Measurements from ENCODE around the gene CCDC33. TPM values are rescaled to one million over a fixed set of nuclear protein-coding genes. Genes with fewer than 3 reads are reported as not detected.

Gene CCDC33
- total RNA-seq, result not detected in 2 replicates

GRCh38 chr15:74235962-74236361 is at the start of gene CCDC33:
CCDC33 (plus strand) TSS chr15:74236326; CDS start chr15:74236720, 394 bp downstream.
- H3K36me3 Mint-ChIP-seq (ENCODE audit: low read depth), result no peaks in the 10 kb centered on the region
- H3K9me3 Mint-ChIP-seq, result no peaks in the 10 kb centered on the region
- H3K4me3 Mint-ChIP-seq, result no peak within 1 kb of the TSS
- DNase-seq, result no peak
- intact Hi-C loops (cut with micrococcal nuclease), result no loop called here
- peaks cover 7% of the 10 kb centered on the region for H3K27me3 Mint-ChIP-seq
- H3K4me1 Mint-ChIP-seq, result no peaks in the 10 kb centered on the region
- H3K27ac Mint-ChIP-seq, result no peak within 1 kb of the TSS

GRCh38 chr15:74188216-74188615 is 47.9 kb upstream of the CCDC33 start:
- intact Hi-C loops (cut with micrococcal nuclease), result no loop called here
- Mint-ChIP-seq H3K27ac (no peak overlapping the region), H3K36me3 (ENCODE audit: low read depth) (no peaks in the 10 kb centered on the region), H3K9me3 (no peaks in the 10 kb centered on the region), H3K4me1 (no peaks in the 10 kb centered on the region), H3K27me3 (no peaks in the 10 kb centered on the region), H3K4me3 (no peak overlapping the region)
- DNase-seq, result no peak

- H3K9me3 Mint-ChIP-seq, result no peaks in the 10 kb centered on the region
- no peaks in the 10 kb centered on the region for H3K4me1 Mint-ChIP-seq
- no peak for DNase-seq
- H3K36me3 Mint-ChIP-seq (ENCODE audit: low read depth), result no peaks in the 10 kb centered on the region
- no peak overlapping the region for H3K27ac Mint-ChIP-seq
- no peak overlapping the region for H3K4me3 Mint-ChIP-seq
- intact Hi-C loops (cut with micrococcal nuclease), result no loop called here
- no peaks in the 10 kb centered on the region for H3K27me3 Mint-ChIP-seq
Measured at GRCh38 chr15:74191798-74192197, 44.3 kb upstream of the CCDC33 start.

- DNase-seq, result no peak
- Mint-ChIP-seq H3K36me3 (ENCODE audit: low read depth) (no peaks in the 10 kb centered on the region), H3K27me3 (no peaks in the 10 kb centered on the region), H3K27ac (no peak overlapping the region), H3K4me1 (no peaks in the 10 kb centered on the region), H3K9me3 (no peaks in the 10 kb centered on the region), H3K4me3 (no peak overlapping the region)
- intact Hi-C loops (cut with micrococcal nuclease), result no loop called here
Measured at GRCh38 chr15:74192751-74193150, 43.4 kb upstream of the CCDC33 start.

GRCh38 chr15:74193299-74193718 is 42.8 kb upstream of the CCDC33 start:
- intact Hi-C loops (cut with micrococcal nuclease), result no loop called here

GRCh38 chr15:74193905-74194304 is 42.2 kb upstream of the CCDC33 start:
- intact Hi-C loops (cut with micrococcal nuclease), result no loop called here
- H3K27me3 Mint-ChIP-seq, result no peaks in the 10 kb centered on the region

More at GRCh38 chr15:74193299-74193718, 42.8 kb upstream of the CCDC33 start:
- H3K27ac Mint-ChIP-seq, result no peak overlapping the region
- H3K36me3 Mint-ChIP-seq (ENCODE audit: low read depth), result no peaks in the 10 kb centered on the region
- H3K27me3 Mint-ChIP-seq, result no peaks in the 10 kb centered on the region
- H3K4me1 Mint-ChIP-seq, result no peaks in the 10 kb centered on the region
- no peak for DNase-seq
- no peaks in the 10 kb centered on the region for H3K9me3 Mint-ChIP-seq
- no peak overlapping the region for H3K4me3 Mint-ChIP-seq

GRCh38 chr15:74194572-74195559 is 41.3 kb upstream of the CCDC33 start:
- Mint-ChIP-seq H3K9me3 (no peaks in the 10 kb centered on the region), H3K27me3 (no peaks in the 10 kb centered on the region), H3K36me3 (ENCODE audit: low read depth) (no peaks in the 10 kb centered on the region), H3K27ac (no peak overlapping the region), H3K4me1 (no peaks in the 10 kb centered on the region), H3K4me3 (no peak overlapping the region)
- DNase-seq, result no peak
- intact Hi-C loops (cut with micrococcal nuclease), result no loop called here

More at GRCh38 chr15:74193905-74194304, 42.2 kb upstream of the CCDC33 start:
- no peaks in the 10 kb centered on the region for H3K4me1 Mint-ChIP-seq
- H3K9me3 Mint-ChIP-seq, result no peaks in the 10 kb centered on the region
- no peak for DNase-seq
- no peak overlapping the region for H3K27ac Mint-ChIP-seq
- H3K36me3 Mint-ChIP-seq (ENCODE audit: low read depth), result no peaks in the 10 kb centered on the region
- no peak overlapping the region for H3K4me3 Mint-ChIP-seq

- Mint-ChIP-seq H3K27ac (no peak overlapping the region), H3K27me3 (no peaks in the 10 kb centered on the region), H3K36me3 (ENCODE audit: low read depth) (no peaks in the 10 kb centered on the region), H3K4me3 (no peak overlapping the region), H3K4me1 (peaks cover 2% of the 10 kb centered on the region), H3K9me3 (no peaks in the 10 kb centered on the region)
- DNase-seq, result no peak
- intact Hi-C loops (cut with micrococcal nuclease), result no loop called here
Measured at GRCh38 chr15:74196175-74196574, 40.0 kb upstream of the CCDC33 start.

- Mint-ChIP-seq H3K27ac (no peak overlapping the region), H3K4me3 (no peak overlapping the region), H3K27me3 (no peaks in the 10 kb centered on the region), H3K36me3 (ENCODE audit: low read depth) (no peaks in the 10 kb centered on the region), H3K4me1 (peaks cover 2% of the 10 kb centered on the region), H3K9me3 (no peaks in the 10 kb centered on the region)
- intact Hi-C loops (cut with micrococcal nuclease), result no loop called here
- no peak for DNase-seq
Measured at GRCh38 chr15:74197176-74197965, 38.8 kb upstream of the CCDC33 start.

- no peaks in the 10 kb centered on the region for H3K9me3 Mint-ChIP-seq
- no peak overlapping the region for H3K27ac Mint-ChIP-seq
- peaks cover 3% of the 10 kb centered on the region for H3K27me3 Mint-ChIP-seq
- intact Hi-C loops (cut with micrococcal nuclease), result no loop called here
- H3K36me3 Mint-ChIP-seq (ENCODE audit: low read depth), result no peaks in the 10 kb centered on the region
- H3K4me1 Mint-ChIP-seq, result peaks cover 2% of the 10 kb centered on the region
- no peak for DNase-seq
- H3K4me3 Mint-ChIP-seq, result no peak overlapping the region
Measured at GRCh38 chr15:74199297-74199652, 36.9 kb upstream of the CCDC33 start.

- intact Hi-C loops (cut with micrococcal nuclease), result no loop called here
- no peak overlapping the region for H3K27ac Mint-ChIP-seq
- H3K4me3 Mint-ChIP-seq, result no peak overlapping the region
- H3K4me1 Mint-ChIP-seq, result peaks cover 3% of the 10 kb centered on the region
- no peak for DNase-seq
- H3K36me3 Mint-ChIP-seq (ENCODE audit: low read depth), result no peaks in the 10 kb centered on the region
- H3K9me3 Mint-ChIP-seq, result no peaks in the 10 kb centered on the region
- H3K27me3 Mint-ChIP-seq, result peaks cover 3% of the 10 kb centered on the region
Measured at GRCh38 chr15:74200412-74200815, 35.7 kb upstream of the CCDC33 start.

GRCh38 chr15:74200871-74201419 is 35.2 kb upstream of the CCDC33 start:
- Mint-ChIP-seq H3K36me3 (ENCODE audit: low read depth) (no peaks in the 10 kb centered on the region), H3K4me3 (no peak overlapping the region), H3K9me3 (no peaks in the 10 kb centered on the region), H3K27me3 (peaks cover 3% of the 10 kb centered on the region), H3K27ac (no peak overlapping the region), H3K4me1 (peaks cover 3% of the 10 kb centered on the region)
- intact Hi-C loops (cut with micrococcal nuclease), result no loop called here
- DNase-seq, result no peak

GRCh38 chr15:74201710-74202420 is 34.3 kb upstream of the CCDC33 start:
- no peaks in the 10 kb centered on the region for H3K9me3 Mint-ChIP-seq
- no peak overlapping the region for H3K4me3 Mint-ChIP-seq
- no peak for DNase-seq
- H3K36me3 Mint-ChIP-seq (ENCODE audit: low read depth), result no peaks in the 10 kb centered on the region
- no peak overlapping the region for H3K27ac Mint-ChIP-seq
- H3K4me1 Mint-ChIP-seq, result peaks cover 3% of the 10 kb centered on the region
- intact Hi-C loops (cut with micrococcal nuclease), result no loop called here
- peaks cover 3% of the 10 kb centered on the region for H3K27me3 Mint-ChIP-seq

Data from activated CD4-positive, alpha-beta T cell treated with anti-CD3 and anti-CD28 coated beads, Interleukin-2, amount 10 ng/mL, durations not matched to agents 24 days and 14 days (primary cell).